Eye (tissue), 1 donor: ENCODE results near the gene PTPN22.

Experiments used
- DNase-seq: peaks from one replicate; pipeline ENCODE4 v3.0.0-alpha.2; 2015

PTPN22 gene

GRCh38 chr1:113846391-113847035, 25.0 kb downstream of the PTPN22 start:
- no peak for DNase-seq

DNA sequence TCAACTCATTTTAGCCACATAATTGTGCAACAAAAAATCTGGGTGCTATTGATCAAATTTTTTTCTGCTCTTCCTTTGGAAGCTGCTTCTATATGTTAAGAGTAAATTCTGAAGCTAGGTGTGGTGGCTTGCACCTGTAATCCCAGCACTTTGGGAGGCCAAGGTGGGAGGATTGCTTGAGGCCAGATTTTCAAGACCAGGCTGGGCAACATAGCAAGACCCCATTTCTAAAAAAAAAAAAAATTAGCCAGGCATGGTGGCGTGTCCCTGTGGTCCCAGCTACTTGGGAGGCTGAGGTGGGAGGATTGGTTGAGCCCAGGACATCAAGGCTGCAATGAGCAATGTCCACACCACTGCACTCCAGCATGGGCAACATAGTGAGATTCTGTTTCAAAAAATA, 35.0 kb downstream of the PTPN22 start:
- DNase-seq, result no peak

GRCh38 chr1:113835686-113836290, 35.7 kb downstream of the PTPN22 start:
- DNase-seq, result peak; percentile 78

- no peak for DNase-seq
Observed at GRCh38 chr1:113834716-113835115, 36.8 kb downstream of the PTPN22 start.

GRCh38 chr1:113830039-113830438, 41.5 kb downstream of the PTPN22 start:
- no peak for DNase-seq

- DNase-seq, result no peak
Observed at GRCh38 chr1:113821916-113822315, 49.6 kb downstream of the PTPN22 start.

- no peak for DNase-seq
Observed at GRCh38 chr1:113818578-113818977, 52.9 kb downstream of the PTPN22 start.

- no peak for DNase-seq
Observed at GRCh38 chr1:113813218-113813617, 58.3 kb downstream of the PTPN22 start.

DNA sequence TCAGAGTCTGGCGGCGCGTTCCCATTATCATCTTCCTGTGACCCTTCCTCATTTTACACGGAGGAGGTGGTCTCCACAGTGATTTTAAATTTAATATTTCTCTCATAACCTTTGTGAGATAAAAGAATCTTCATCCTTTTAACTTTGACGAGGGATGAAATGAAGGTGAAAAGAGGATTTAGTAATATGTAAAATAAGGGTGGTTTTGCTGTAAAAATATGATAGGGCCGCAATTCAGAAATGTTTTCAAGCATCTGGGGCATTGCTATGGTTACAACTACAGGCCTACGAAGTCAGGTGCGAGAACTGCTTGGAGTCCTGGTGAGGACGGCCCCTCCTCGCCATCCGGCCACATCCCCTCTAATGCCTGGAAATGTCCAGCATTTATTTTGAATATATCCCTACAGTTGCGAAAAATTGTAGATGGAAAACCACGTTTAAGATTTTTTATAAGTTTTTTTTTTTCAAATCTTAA, 58.8 kb downstream of the PTPN22 start:
- DNase-seq, result no peak

DNA sequence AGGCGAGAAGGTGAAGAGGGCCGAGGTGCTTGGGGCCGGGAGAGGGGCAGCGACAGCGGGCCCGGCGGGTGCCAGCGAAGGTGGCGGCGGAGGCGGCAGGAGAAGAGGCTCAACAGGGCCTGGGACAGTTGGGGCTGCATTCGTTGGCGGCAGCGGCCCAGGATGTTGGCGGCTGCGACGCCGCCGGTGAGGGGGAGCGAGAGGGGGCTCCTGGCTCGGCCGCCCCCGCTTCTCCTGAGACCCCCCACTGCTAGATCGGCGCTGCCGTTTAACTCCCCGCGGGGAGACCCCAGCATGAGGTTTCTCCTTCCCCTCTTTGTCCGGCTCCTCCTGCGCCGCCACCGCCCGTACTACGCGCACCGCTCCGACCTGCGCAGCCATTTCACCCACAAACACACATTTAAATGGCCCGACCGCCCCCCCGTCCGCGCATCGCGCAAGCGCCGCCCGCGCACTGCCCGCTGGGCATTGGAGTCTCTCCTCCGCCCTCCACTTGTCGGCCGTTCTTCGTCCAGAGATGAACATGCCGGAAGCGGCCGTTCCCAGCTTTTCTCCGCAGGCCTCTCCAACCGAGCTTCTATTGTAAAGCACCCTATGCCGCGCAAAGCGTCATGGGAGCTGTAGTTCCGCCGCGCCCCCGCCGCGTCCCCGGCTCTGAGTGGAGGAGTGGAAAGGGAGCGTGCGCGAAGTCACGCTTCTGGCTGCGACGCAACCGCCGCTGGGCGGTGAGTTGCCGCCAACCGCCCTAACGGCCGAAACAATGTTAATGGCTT, 59.4 kb downstream of the PTPN22 start, which contains the start of gene RSBN1:
Gene RSBN1 (minus strand): TSS at position 589 of the 773 bp plus-strand sequence. CDS start 64 bp downstream, at position 525.
- peak; percentile 99 for DNase-seq

- DNase-seq, result no peak
Observed at GRCh38 chr1:113811156-113811887, 60.2 kb downstream of the PTPN22 start.

DNA sequence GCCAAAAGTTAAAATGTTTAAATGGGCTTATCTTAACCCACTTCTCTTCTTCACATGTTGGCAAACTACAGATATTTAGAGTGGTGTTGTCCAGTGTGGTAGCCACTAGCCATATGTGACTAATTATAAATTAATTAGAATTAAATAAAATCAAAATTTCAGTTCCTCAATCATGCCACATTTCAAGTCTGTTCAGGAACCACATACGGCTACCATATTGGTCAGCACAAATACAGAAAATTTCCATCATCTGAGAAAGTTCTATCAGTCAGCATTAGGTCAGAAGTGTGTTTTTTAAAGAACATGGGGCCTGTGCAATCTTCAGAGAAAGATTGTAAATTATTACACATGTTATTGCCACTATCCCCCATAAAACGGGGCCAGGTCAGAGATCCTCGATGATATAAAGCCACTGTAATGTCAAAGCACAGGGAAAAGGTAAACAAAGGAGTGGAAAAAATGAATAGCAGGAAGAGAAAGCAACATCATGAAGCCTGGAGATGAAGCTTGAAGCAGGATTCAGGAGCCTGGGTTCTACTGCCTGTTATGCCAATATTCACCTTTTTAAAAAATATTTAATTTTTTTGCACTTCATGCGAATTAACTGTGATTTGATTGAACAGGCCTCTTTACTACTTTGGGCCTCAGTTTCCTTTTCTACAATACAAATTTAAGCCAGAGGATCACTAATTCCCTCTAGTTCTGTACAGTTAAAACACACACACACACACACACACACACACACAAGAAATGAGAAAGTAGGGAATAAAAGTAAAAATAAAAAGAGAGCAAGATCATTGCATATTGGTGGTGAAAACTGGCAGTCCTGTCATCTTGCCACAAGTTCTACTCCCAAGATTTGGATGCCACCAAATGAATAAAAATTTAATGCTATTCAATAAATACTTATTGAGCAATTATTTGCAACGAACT, 61.6 kb downstream of the PTPN22 start:
- no peak for DNase-seq

GRCh38 chr1:113808450-113809195, 62.9 kb downstream of the PTPN22 start:
- no peak for DNase-seq

- no peak for DNase-seq
Observed at GRCh38 chr1:113805639-113806038, 65.9 kb downstream of the PTPN22 start.

- no peak for DNase-seq
Observed at GRCh38 chr1:113805256-113805531, 66.3 kb downstream of the PTPN22 start.

- DNase-seq, result no peak
Observed at GRCh38 chr1:113804421-113805255, 66.9 kb downstream of the PTPN22 start.

- no peak for DNase-seq
Observed at GRCh38 chr1:113802367-113803007, 69.0 kb downstream of the PTPN22 start.

DNA sequence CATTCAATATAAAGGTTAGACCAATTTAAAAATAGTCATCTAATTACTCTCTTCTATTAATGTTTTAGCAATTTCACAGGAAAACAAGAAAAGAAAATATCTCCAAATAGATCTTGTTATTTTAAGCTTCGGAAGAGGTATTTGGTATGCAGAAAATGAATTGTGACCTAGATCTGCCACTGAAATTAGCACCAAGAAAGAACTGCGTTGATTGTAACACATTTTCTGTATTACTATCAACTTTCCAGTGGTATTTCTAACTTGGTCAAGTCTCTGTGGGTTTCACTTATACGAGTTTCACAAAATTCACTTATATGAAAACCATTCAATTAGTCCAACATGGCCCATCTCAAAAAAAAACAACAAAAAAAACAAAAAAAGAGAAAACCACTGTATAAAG, 71.0 kb downstream of the PTPN22 start:
- no peak for DNase-seq

GRCh38 chr1:113797472-113797871, 74.0 kb downstream of the PTPN22 start:
- no peak for DNase-seq
